SW480 (cell line): ENCODE data around the gene GPSM1.

Source experiments
- DNase-seq: peaks from one replicate; pipeline ENCODE4 v3.0.0-alpha.2; 2016; ENCODE audit warnings: low spot score

Gene GPSM1, protein sequence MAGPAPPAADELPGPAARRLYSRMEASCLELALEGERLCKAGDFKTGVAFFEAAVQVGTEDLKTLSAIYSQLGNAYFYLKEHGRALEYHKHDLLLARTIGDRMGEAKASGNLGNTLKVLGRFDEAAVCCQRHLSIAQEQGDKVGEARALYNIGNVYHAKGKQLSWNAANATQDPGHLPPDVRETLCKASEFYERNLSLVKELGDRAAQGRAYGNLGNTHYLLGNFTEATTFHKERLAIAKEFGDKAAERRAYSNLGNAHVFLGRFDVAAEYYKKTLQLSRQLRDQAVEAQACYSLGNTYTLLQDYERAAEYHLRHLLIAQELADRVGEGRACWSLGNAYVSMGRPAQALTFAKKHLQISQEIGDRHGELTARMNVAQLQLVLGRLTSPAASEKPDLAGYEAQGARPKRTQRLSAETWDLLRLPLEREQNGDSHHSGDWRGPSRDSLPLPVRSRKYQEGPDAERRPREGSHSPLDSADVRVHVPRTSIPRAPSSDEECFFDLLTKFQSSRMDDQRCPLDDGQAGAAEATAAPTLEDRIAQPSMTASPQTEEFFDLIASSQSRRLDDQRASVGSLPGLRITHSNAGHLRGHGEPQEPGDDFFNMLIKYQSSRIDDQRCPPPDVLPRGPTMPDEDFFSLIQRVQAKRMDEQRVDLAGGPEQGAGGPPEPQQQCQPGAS

DNA sequence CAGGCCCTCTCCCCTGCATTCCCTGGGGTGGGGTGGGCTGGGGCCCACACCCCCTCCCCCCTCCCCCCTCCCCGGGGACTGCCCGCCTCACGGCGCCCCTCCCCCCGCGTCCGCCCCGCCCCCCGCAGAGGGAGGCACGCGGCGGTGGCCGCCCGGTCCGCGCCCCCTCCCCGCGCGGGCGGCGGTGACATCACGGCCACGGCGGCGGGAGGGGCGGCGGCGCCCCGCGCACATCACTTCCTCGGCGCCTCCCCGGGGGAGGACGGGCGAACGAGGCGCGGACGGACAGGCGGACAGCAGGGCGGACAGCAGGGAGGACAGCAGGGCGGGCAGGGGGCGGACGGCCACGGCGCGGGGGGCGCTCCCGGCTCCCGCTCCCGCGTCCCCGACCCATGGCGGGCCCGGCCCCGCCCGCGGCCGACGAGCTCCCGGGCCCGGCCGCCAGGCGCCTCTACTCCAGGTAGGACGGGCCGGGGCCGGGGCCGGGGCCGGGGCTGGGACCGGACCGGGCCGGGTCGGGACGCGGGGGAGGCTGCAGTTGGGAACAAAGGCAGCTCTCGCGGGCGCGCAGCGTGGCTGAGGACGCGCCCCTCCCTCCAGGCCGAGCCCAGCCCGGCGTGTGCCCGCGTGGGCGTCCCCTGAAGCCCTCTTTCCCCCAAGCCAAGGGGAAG, at the start of gene GPSM1:
GPSM1 (plus strand) TSS at position 236 of the 671 bp plus-strand sequence; CDS start at position 393, 157 bp downstream.
- no peak for DNase-seq

DNA sequence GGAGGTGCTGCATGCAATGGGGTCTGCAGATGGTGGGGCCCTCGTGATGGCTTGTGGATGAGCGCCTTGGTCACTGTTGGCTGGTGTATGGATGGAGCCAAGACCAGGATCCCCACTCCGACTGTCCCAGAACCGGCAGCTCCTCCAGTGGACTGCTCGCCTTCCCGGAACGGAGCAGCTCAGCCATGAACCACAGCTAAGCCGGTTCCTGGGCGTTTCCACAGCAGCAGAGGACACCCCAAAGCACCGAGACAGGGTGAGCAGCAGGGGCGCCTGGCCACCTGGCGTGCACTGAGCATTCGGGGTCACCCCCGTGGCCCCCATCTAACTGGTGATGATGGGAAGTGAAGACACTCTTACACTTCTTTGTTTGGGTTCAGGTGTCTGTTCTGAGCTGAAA, 49.6 kb upstream of the GPSM1 start:
- no peak for DNase-seq

DNA sequence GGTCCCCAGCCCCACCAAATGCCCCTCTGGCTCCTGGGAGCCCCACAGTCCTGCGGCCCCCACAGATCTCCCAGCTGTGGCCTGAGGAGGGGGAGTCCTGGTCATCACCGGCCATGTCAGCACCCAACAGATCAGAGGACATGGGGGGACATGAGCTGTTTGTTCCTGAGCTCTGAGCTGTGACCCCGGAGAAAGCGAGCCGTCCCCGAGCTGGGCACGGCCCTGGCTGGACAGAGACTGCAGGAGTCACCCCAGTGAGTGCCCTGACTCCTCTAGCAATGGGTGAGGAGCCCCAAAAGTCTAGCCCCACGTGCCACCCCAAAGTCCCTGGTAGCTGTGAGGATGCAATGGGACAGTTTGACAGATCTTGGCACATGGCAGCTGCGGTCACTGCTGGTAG, 49.1 kb upstream of the GPSM1 start:
- DNase-seq, result no peak

DNA sequence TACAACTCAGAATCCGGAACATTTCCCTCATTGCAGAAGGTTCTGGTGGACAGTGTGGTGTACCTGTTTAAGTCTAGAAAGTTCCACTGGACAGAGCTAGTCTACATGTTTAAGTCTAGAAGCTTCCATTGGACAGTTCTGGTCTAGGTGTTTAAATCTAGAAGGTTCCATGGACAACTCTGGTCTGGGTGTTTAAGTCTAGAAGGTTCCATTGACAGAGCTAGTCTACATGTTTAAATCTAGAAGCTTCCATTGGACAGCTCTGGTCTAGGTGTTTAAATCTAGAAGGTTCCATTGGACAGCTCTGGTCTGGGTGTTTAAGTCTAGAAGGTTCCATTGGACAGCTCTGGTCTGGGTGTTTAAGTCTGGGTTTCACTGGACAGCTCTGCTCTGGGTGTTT, 48.4 kb upstream of the GPSM1 start:
- no peak for DNase-seq

DNA sequence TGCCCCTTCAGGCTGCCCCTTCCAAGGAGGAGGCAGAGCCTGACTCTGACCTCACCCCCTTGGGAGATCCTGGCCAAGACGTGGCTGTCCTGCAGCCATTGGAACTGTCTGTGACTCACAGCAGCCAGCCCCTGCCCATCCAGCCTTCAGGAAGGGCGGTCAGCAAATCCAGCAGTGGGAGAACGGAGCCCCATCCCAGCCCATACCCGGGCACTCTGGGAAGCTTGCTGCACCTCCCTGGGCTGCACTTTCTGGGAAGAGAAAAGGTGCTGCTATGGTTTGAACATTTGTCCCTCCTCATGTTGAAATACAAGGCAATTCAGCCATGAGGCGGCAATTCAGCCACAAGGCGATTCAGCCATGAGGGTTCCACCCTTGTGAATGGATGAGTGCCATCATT, 47.9 kb upstream of the GPSM1 start:
- DNase-seq, result no peak

DNA sequence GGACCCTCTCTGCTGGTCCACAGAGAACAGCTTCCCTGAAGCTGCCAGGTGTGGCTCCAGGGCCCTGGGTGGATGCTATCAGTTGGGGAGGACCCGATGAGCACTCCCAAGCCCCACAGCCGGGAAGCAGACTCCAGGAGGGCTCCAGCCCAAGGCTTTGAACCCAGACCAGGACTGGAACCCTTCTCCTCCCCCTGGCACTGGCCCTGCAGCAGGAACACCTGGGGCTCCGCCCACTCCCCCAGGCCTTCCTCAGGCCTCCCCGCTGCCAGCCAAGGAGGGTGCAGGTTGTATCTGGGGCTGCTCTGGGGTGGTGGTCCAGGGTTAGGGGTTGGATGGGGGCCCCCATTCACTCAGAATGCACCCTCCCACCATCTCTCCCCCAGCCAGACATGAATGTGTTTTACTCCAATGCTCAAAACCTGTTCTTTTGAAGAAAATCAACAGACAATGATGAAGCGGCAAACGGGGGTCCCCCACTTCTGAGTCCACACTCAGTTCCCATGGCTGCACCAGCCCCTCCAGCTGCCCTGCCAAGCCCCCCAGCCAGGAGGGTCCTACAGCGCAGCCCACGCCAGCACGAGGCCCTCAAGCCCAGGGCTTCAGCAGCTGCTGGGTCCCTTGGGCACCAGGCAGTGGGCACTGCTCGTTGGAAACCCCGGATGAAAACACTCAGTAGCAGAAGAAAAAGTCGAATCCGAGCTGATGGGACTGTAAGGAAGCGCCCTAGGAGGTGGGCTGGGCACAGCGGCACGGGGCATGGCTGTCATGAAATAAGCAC, 46.6 kb upstream of the GPSM1 start:
- DNase-seq, result no peak

DNA sequence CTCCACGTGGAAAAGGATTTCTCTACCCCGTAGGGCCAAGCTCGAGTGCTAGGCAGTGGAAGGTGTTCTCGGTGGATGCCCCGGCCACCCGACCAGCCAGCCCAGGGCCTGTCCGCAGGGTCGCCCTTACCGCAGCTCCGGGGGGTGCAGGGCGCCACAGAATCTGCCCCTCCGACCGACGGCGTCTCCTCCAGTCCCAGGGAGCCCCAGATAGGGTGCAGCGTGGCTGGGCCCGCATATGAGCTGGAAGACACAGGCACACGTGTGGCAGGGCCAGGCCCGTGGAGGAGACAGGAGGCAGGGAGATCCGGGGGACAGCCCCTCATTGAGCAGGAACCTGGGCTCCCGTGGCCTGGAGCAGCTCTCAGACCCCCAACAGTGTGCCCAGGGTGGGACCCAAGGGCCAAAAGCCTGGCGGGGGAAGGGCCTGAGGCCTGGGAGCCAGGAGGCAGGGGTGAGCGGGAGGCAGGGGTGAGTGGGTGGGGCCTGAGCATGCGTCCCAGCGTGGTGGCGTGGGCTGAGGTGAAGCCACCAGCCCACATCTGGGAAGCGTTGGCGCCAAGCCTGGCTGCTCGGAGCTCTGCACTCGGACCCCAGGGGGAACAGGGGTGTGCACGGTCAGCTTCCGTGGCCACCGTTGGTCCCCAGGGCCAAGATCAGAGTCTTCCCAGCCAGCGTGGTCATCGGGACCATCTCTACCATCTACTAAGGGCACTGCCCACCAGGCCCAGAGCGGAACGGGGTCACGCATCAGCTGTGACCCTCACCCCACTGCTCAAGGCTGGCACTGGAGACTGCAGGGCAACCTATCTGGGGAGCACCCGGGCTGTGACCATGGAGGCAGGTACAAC, 45.7 kb upstream of the GPSM1 start:
- no peak for DNase-seq

DNA sequence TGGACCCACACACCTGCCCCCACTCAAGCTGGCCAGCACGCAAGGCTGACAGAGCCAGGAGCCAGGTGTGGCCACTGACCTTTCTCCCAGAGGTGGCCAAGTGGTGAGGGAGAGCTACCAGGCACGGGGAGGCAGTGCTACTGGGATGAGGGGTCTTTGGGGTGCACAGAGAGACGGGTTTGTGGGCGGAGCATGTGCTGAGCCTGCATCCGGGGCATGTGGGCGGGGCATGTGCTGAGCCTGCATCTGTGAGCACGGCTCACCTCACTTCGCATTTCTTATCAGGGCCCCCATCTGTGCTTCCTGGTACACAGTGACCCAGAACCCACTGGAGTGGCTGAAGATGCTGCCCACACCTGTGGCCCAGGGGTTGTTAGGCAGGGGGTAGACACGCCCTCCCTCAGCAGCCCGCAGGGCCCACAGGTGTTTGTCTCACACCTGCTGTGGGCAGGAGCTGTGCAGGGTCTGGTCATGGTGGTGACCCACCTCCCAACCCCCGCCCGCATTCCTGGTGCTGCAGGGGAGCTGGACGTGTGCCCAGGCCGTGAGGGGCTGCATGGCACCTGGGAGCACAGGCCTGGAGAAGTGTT, 45.0 kb upstream of the GPSM1 start:
- DNase-seq, result no peak

DNA sequence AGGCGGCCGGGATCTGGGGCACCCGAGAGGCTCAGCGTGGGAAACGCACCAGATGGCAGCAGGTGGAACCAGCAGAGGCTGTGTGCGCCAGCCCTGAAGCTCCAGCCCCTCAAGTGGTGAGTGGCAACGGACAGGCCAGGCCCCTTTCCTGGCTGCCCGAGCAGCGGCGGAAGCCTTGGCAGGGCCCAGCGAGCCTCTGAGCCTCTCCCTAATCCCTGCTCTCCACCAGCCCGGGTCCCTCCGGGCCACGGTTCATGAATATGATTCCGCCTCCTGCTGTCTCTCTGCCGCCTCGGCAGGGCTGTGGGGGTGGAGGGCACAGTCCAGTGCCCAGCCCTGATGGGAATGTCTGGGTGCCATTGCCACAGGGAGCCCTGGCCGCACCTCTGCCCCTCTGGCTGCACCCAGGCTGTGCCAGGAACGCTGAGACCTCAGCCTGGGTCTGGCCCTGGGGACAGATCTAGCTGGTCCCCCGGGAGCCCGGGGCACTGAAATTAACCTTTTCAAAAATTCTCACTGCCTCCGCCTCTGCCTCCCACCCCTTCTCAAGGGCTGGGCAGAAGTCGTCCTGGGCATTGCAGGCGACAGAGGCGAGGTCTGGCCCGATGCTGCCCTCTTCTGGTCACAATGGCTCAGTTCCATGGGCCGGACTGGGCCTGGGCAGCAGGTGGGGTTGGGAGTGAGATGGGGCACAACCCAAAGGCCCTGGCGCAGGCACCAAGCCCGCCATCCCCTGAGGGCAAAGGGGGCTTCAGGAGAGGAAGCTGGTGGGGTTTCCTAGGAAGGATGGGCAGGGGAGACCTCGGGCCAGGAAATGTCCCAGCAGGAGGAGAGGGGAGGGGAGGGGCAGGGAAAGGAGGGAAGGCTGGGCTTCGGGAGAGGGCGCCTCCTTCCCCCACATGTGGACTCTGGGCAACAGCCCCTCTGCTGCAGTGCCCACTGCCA, 43.8 kb upstream of the GPSM1 start:
- DNase-seq, result peak; percentile 69

DNA sequence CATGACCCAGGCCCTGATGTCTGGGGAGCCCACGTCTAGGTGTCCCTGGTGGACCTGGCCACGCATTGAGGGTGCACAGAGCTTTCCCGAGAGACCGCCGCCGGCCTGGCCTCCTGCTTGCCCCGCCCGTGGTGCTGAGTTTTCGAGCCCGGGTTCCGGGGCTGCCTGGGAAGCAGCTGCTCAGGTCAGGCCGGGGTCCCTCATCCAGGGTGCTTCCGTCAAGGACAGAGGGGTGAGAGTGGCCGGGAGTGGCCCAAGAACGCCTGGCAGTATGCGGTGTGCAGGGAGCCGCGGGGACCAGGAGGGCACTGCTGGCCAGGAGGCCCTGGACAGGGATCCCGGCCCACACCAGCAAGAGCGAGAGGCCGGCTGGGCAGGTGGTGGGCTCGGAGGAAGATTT, 43.0 kb upstream of the GPSM1 start:
- no peak for DNase-seq

DNA sequence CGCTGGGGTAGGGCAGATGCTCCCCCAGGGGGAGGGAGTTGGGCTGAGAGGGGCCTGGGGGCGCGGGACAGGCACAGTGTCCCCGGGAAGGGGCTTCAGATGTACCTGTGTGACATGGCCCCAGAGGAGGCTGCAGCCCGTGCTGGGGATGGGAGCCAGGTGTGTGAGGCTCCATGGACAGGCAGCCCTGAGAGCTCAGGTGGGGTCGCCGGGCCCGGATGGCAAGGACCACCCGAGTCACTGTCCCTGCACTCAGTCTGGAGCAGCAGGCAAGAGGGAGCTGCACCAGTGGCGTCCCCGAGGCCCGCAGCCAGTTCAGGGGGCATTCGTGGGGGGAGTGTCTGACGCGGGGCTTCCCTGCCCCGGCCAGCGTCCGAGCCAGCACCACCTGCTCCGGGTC, 42.4 kb upstream of the GPSM1 start:
- DNase-seq, result no peak

DNA sequence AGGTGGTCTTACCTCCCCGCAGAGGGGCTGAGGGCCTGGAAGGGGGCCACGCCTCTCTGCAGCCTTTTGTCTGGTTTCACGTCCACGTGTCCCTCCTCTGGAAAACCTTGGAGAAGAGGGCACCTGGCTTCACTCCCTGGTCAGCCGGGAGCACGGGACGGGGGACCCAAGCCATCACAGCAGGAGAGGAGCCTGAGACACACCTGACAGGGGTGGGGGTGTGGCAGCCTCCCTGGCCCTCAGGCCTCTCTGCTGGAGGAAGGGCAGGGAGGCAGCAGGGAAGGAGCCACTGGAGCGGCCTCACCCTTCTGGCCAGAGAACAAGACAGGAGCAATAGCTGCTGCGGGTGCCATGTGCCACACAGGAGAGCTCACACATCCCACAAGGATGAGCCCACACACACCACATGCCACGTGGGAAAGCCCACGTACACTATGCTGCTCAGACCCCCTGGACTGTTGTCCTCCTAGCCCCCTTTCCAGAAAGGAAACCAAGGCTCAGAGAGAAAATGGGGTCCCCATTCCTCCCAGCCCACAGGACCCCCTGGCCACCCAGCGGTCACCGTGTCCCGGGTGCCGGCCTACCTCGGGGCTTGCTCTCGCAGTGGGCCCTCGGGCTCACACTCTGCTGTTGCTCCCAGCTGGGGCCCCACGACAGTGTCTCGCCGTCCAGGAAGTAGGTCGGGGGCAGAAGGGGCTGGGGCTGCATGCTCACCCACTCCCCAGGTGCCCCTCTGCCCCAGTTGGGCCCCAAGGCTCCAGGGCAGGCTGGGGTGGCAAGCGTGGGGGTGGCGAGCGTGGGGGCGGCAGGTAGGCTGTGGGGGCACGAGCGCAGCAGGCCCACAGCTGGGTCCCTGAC, 41.6 kb upstream of the GPSM1 start:
- DNase-seq, result no peak

DNA sequence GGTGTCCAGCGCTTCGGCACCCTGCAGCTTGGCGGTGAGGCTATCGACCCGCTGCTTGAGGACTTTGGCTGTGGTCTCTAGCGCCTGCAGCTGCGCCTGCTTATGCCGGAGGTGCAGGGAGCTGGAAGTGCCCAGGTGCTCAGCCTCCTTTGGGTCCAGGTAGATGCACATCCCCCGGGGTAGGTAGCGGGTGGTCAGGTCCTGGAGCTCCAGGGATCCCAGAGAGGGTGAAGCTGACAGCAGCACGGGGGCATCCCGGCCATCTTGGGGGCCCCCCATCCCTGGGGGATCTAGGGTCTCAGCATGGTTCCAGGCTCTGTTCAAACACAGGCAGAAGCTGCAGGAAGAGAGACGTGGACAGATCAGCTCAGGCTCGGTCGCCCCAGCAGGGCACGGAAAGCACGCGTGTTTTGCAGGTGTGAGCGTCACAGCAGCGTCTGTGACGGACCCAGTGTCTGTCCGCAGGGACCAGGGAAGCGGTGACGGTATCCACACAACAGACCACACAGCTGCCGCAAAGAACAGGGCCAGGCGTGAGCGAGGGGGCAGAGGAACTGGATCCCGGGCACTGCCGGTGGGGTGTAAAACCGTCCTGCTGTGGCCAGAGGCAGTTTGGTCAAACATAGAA, 40.9 kb upstream of the GPSM1 start:
- DNase-seq, result no peak

DNA sequence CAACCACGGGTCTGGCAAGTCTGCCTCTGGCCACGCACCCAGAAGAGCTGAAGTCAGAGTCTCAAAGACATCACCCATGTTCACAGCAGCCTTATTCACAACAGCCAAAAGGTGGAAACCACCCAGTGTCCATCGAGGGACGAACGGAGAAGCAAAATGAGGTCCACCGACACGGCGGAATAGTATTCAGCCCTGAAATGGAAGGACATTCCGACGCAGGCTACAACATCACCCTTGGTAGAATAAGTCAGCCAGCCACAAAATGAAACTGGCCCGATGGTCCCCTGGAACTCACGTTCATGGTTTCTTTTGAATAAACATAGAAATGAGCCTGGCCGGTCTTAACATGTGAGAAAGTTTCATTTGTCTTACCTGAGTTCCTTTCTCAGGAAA, 40.4 kb upstream of the GPSM1 start:
- DNase-seq, result no peak

DNA sequence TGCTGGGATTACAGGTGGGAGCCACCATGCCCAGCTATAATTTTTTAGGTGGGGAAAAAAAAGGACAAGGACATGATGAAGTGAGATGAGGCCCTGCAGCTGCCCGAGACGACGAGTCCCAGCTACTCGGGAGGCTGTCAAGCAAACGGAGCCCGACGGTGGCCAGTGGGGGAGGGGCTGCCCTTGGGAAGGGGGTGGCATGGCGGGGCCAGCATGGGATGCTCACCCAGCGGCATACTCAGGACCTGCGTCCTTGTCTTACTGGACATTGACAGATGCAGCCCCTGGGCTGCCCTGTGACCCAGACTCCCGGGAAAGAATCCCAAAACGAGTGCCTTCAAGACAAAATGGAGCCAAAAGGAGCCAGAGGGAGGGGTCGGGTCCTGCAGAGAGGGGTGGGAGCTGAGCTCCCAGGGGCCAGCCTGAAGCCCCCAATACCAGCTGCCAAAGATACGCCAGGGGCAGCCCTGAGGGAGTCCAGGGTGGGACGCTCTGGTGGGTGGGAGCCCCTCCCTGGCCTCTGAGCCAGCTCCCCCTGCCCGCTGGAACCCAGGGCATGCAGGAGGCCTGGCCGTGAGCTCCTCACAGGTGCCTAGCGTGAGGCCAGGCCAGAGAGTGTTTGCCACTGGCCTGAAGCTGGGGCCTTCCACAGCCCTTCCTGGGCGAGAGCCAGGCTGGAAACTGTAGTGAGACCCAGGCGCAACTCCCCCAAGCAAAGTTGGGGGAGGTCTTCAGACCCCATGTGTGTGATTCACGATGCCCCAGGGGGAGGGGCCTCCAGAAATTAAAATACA, 39.2 kb upstream of the GPSM1 start:
- no peak for DNase-seq

DNA sequence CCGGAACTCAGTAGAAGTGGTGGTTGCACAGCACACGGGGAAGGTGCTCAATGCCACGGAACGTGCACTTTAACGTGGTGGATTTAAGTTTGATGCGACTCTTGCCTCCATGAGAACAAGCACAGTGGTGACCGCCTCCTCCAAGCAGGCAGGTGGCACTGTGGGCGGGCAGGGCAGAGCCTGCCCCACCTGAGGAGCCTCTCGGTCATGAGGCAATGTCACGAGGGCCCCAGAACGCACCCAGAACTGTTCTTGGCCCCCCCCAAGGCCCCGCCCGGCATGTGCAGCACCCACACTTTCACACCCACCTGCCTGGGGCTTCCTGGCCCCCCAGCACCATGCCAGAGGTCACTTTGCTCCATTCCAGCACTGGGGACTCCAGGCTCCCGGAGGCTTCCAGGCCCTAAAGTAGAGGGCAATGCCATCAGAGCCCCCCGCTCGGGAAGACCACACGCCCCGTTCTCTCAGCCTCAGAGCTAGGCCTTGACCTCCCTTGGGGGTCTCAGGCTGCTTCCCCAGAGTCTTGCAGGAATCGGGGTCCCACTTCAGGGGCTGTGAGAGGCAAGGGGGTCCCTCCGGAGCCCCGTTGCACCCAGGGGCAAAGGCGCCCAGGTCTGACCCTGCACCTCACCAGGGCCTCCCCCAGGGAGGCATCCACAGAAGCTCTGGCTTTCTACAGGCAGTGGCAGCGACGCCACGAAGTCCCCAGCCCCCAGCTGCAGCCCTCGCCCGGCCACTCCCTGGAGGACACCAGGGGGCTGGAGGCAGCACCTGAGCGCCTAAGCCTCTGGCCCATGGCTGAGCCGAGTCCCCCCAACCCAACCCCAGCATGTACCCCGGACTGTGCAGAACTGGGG, 37.5 kb upstream of the GPSM1 start:
- peak; percentile 21 for DNase-seq
